IMR-90 (cell line): ENCODE data around the gene PLEKHG1. TPM values are rescaled to one million over a fixed set of nuclear protein-coding genes. Genes with fewer than 3 reads are reported as not detected.

Source experiments
- ATAC-seq: fragments of 200-7000 bp; cut with Tn5 transposase; 2 replicates; pipeline ENCODE4 v1.9.1; 2020; ENCODE audit warnings: low read depth, mild to moderate bottlenecking, moderate library complexity
- BruUV-seq: library from RNA; stranded (reverse); fragments of 400-500 nt; replicated peaks from 2 replicates; lab custom pipeline; 2021; lab: Mats Ljungman, UMichigan
- CTCF ChIA-PET: fragments of 300-600 bp; formaldehyde crosslinking; extraction: SDS; loops from one replicate; lab custom pipeline; 2021; ENCODE audit warnings: antibody characterized with exemption; lab: Yijun Ruan, JAX
- POLR2A ChIA-PET: fragments of 300-600 bp; sonication (Branson Sonifier 250); formaldehyde crosslinking; loops from one replicate; lab custom pipeline; 2022; ENCODE audit warnings: antibody characterized with exemption; ENCODE audit not compliant: unreplicated experiment; lab: Charles Lee
- DNase-seq: peaks from one replicate; pipeline ENCODE4 v3.0.0; 2013
- H2AFZ ChIP-seq: replicated peaks from 2 replicates; pipeline ENCODE3; 2013; ENCODE audit warnings: low read length, mild to moderate bottlenecking; ENCODE audit not compliant: poor library complexity
- H2AK5ac ChIP-seq: 2 replicates; pipeline ENCODE4 v1.6.1; 2013; ENCODE audit warnings: low read depth, low read length, inconsistent platforms
- H2AK9ac ChIP-seq: replicated peaks from 2 replicates; pipeline ENCODE3; 2013; ENCODE audit warnings: mild to moderate bottlenecking, low read depth, low read length, moderate library complexity; ENCODE audit not compliant: poor library complexity
- H2BK120ac ChIP-seq: 2 replicates; pipeline ENCODE4 v1.6.1; 2013; ENCODE audit warnings: low read depth, low read length, inconsistent platforms
- H2BK15ac ChIP-seq: 3 replicates; pipeline ENCODE4 v1.6.1; 2013; ENCODE audit warnings: low read depth, low read length, inconsistent platforms
- H2BK20ac ChIP-seq: 2 replicates; pipeline ENCODE4 v1.6.1; 2013; ENCODE audit warnings: low read depth, mild to moderate bottlenecking, inconsistent platforms, low read length, moderate library complexity
- H2BK5ac ChIP-seq: 2 replicates; pipeline ENCODE4 v1.6.1; 2013; ENCODE audit warnings: mild to moderate bottlenecking, low read depth, low read length, inconsistent platforms; ENCODE audit not compliant: poor library complexity, severe bottlenecking
- H3K14ac ChIP-seq: replicated peaks from 2 replicates; pipeline ENCODE4 v1.6.1; 2013; ENCODE audit warnings: low read depth, low read length, inconsistent platforms
- H3K18ac ChIP-seq: 2 replicates; pipeline ENCODE4 v1.6.1; 2013; ENCODE audit warnings: low read depth, low read length, control low read depth
- H3K23ac ChIP-seq: 2 replicates; pipeline ENCODE4 v1.6.1; 2013; ENCODE audit warnings: low read depth, low read length, inconsistent platforms
- H3K27ac ChIP-seq: 2 replicates; pipeline ENCODE4 v1.5.1; 2013; ENCODE audit warnings: mild to moderate bottlenecking, control low read depth, low read length; ENCODE audit not compliant: insufficient read depth
- H3K27me3 ChIP-seq: 2 replicates; pipeline ENCODE4 v1.6.1; 2013; ENCODE audit warnings: low read length; ENCODE audit not compliant: control insufficient read depth, insufficient read depth
- H3K36me3 ChIP-seq: 2 replicates; pipeline ENCODE4 v1.6.1; 2013; ENCODE audit warnings: low read length, mixed read lengths; ENCODE audit not compliant: control insufficient read depth, insufficient read depth
- H3K4ac ChIP-seq: 2 replicates; pipeline ENCODE4 v1.6.1; 2013; ENCODE audit warnings: low read depth, low read length, inconsistent platforms
- H3K4me1 ChIP-seq: 2 replicates; pipeline ENCODE4 v1.6.1; 2013; ENCODE audit warnings: low read length, mixed read lengths; ENCODE audit not compliant: control insufficient read depth, insufficient read depth
- H3K4me2 ChIP-seq: 2 replicates; pipeline ENCODE4 v1.6.1; 2013; ENCODE audit warnings: low read depth, mild to moderate bottlenecking, control low read depth, low read length, moderate library complexity
- H3K4me3 ChIP-seq: 2 replicates; pipeline ENCODE4 v1.5.1; 2013; ENCODE audit warnings: low read depth, mild to moderate bottlenecking, control low read depth, low read length, moderate library complexity; ENCODE audit not compliant: insufficient read depth
- H3K56ac ChIP-seq: 2 replicates; pipeline ENCODE4 v1.6.1; 2013; ENCODE audit warnings: low read length, inconsistent platforms; ENCODE audit not compliant: insufficient read depth; ENCODE audit errors: extremely low read depth
- H3K79me1 ChIP-seq, 2 experiments: 2 replicates each; pipeline ENCODE4 v1.6.1; 2013; ENCODE audit warnings: low read length in 2 of 2, inconsistent platforms in 1 of 2, low read depth in 1 of 2
- H3K9ac ChIP-seq: 2 replicates; pipeline ENCODE4 v1.6.1; 2013; ENCODE audit warnings: low read depth, low read length, control low read depth
- H3K9me1 ChIP-seq: 2 replicates; pipeline ENCODE4 v1.6.1; 2013; ENCODE audit warnings: low read length, inconsistent platforms; ENCODE audit not compliant: insufficient read depth
- H3K9me3 ChIP-seq: 2 replicates; pipeline ENCODE4 v1.6.1; 2013; ENCODE audit warnings: low read length; ENCODE audit not compliant: control insufficient read depth, insufficient read depth
- H4K20me1 ChIP-seq: 2 replicates; pipeline ENCODE4 v1.6.1; 2013; ENCODE audit warnings: low read length, inconsistent platforms; ENCODE audit not compliant: insufficient read depth
- H4K5ac ChIP-seq: 2 replicates; pipeline ENCODE4 v1.6.1; 2013; ENCODE audit warnings: mild to moderate bottlenecking, low read depth, low read length, control low read depth
- H4K8ac ChIP-seq, 2 experiments: 2 replicates each; pipeline ENCODE4 v1.6.1; 2013; ENCODE audit warnings: low read depth in 2 of 2, low read length in 2 of 2, control low read depth in 1 of 2, inconsistent platforms in 1 of 2
- H4K91ac ChIP-seq: 2 replicates; pipeline ENCODE4 v1.6.1; 2013; ENCODE audit warnings: low read depth, low read length, inconsistent platforms; ENCODE audit not compliant: insufficient read depth
- POLR2A ChIP-seq: IDR thresholded peaks from 2 replicates; pipeline ENCODE4 v1.6.1; 2012; ENCODE audit warnings: mild to moderate bottlenecking, low read depth, low read length
- WGBS, 2 experiments: methylation state at CpG; one replicate each; pipeline versions ENCODE4 v1.1.5 to v1.1.7; 2013; ENCODE audit warnings: missing lambda C conversion rate in 2 of 2; ENCODE audit not compliant: insufficient read length in 1 of 2; ENCODE audit errors: extremely low coverage in 2 of 2; 5-methylcytosine and 5-hydroxymethylcytosine counted together
- dilution Hi-C: fragments of 300-500 bp; cut with HindIII; formaldehyde crosslinking; loops from one replicate; pipeline ENCODE4 v1.14.3; 2018; ENCODE audit warnings: low sequenced_read_pairs; ENCODE audit not compliant: unreplicated experiment
- in situ Hi-C: fragments of 300-500 bp; cut with MboI; formaldehyde crosslinking; loops from 3 replicates; pipeline ENCODE4 v1.14.3; 2019; ENCODE audit warnings: low sequenced_read_pairs, inconsistent platforms, mixed read lengths
- intact Hi-C: fragments of 100-400 bp; cut with micrococcal nuclease; formaldehyde crosslinking; loops from 2 replicates; pipeline ENCODE4 v1.10.0; 2022
- polyA plus RNA-seq, 3 experiments: library from polyadenylated mRNA; depleted of rRNA; stranded (reverse); fragments of >200 nt; gene quantifications; 2 replicates each; pipeline ENCODE4 v1.2.3, GENCODE V29; 2012; ENCODE audit warnings: low replicate concordance in 1 of 3
- total RNA-seq: library from RNA; depleted of rRNA; stranded (reverse); fragments of >200 nt; gene quantifications from 2 replicates; pipeline ENCODE4 v1.2.3, GENCODE V29; 2012

PLEKHG1 gene
- total and polyA plus RNA-seq, 2 of the 4 experiments (the other 2 are of a cell fraction) = 0.09 to 0.36 TPM

DNA sequence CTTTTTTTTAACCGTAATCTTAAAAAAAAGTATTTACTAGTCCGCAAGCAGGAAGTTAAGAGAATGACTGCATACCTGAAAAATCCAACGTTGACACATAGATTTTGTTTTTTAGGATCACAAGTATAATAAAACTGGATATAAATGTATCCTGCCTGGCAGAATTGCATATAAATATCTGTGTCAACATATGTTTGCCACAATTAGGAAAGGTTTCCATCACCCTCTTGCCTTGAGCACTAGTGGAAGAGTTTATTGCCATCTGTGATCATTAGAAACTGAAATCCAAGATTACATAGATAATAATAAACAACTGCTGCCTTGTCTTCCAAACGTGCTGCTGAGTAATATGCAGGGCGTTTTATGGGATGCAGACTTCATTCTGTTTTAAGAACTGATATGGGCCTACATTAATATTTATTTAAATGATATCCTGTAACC lies 27.9 kb downstream of the PLEKHG1 start:
- H3K4me1 ChIP-seq = peaks cover 8% of the 10 kb centered on the region; the same call in 1 of the 2 replicates
- H3K9ac ChIP-seq = no peak overlapping the region
- ChIA-PET POLR2A (no interaction called here), CTCF (no interaction called here)
- no peak for DNase-seq
- no peak overlapping the region for H3K4me2 ChIP-seq
- no peak overlapping the region for H4K5ac ChIP-seq
- no peak overlapping the region for H2AK5ac ChIP-seq
- dilution Hi-C loops (no loop called here), intact Hi-C loops (no loop called here), in situ Hi-C loops (no loop called here)
- no peaks in the 10 kb centered on the region for H4K20me1 ChIP-seq
- H3K4ac ChIP-seq = no peak overlapping the region
- H3K18ac ChIP-seq = no peak overlapping the region
- no peak overlapping the region for H3K56ac ChIP-seq
- no peak for ATAC-seq
- H3K27me3 ChIP-seq = 0 out of 2 replicates have a peak, but pooled peaks cover 1% of the 10 kb centered on the region
- H3K9me3 ChIP-seq = no peaks in the 10 kb centered on the region
- no peak for TF ChIP-seq POLR2A
- H2BK20ac ChIP-seq = no peak overlapping the region
- H2BK5ac ChIP-seq = no peak overlapping the region
- H2AK9ac ChIP-seq = no peak overlapping the region
- no peaks in the 10 kb centered on the region for H3K9me1 ChIP-seq
- H3K23ac ChIP-seq = no peak overlapping the region
- no TSS peak for BruUV-seq
- H2BK15ac ChIP-seq = no peak overlapping the region
- no peaks in the 10 kb centered on the region for H3K36me3 ChIP-seq
- no peak overlapping the region for H3K14ac ChIP-seq
- H2BK120ac ChIP-seq = no peak overlapping the region
- no CpG with 5 or more reads among the region's 5 CpGs for WGBS, 2 experiments
- H2AFZ ChIP-seq = no peak overlapping the region
- H4K91ac ChIP-seq = no peak overlapping the region
- no peaks in the 10 kb centered on the region for H3K79me1 ChIP-seq
- H3K27ac ChIP-seq = no peak overlapping the region
- H3K4me3 ChIP-seq = no peak overlapping the region
- no peak overlapping the region for H4K8ac ChIP-seq
